SHP77 (cell line): ENCODE measurements around the gene INPP5A.

Experiments
- DNase-seq, 2 experiments: peaks; one replicate each; lab custom pipeline; 2025; lab: John Stamatoyannopoulos, UW

Gene INPP5A

DNA sequence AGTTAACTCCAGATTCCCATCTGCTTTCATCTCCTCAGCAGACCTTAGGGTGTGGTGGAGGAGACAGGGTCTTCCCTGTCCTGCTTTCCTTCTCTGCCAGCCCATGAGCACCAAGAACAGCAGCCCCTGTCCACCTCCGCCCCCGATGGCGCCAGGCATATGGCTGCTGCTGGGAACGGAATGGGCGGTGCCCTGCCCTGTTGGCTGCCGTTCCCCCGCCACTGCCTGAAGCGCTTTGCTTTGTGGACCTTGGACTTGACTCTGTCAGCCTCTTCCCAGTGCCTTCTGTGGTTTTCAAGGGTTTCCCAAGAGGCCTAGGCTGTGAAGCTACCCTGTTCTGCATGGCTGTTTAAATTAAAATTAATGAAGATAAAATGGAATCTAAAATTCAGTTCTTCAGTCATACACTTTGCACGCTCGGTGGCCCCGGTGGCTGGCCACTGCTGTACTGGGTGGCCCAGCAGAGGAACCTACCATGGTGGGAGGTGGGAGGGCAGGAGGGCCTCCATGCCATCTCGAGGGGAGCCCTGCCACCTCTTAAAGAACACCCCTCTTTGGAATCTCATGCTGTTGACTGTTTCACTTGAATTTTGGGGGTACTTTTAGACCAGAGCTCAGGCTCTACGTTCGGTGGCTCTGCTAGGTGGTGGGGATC is 169.7 kb downstream of the INPP5A start:
- DNase-seq: no peak

GRCh38 chr10:132707776-132708171 is 170.2 kb downstream of the INPP5A start:
- no peak for DNase-seq

- no peak for DNase-seq
Measured at GRCh38 chr10:132708441-132708840, 170.9 kb downstream of the INPP5A start.

- DNase-seq: no peak
Measured at GRCh38 chr10:132708936-132709335, 171.3 kb downstream of the INPP5A start.

- no peak for DNase-seq
Measured at GRCh38 chr10:132709471-132709951, 171.9 kb downstream of the INPP5A start.

DNA sequence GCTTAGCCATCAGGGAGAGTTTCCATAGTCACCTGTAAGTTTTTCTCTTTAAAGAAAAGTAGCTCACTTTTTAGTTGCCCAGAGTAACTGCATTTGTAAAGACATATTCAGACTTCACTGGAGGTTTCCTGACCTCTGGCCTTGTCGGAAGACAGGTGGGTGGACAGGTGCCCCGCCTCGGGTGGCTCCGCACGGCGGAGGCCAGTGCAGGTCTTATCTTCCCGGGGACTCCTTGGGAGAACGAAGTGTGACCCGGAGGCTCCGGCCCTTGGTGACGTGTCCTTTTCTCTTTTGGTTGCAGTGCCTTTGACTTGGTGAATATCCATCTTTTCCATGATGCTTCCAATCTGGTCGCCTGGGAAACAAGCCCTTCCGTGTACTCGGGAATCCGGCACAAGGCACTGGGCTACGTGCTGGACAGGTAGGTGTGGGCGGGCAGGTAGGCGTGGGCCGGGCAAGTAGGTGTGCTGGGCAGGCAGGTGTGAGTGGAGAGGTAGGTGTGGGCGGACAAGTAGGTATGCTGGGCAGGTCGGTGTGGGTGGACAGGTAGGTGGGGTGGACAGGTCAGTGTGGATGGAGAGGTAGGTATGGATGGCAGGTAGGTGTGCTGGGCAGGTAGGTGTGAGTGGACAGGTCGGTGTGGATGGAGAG is 172.6 kb downstream of the INPP5A start:
- no peak for DNase-seq

DNA sequence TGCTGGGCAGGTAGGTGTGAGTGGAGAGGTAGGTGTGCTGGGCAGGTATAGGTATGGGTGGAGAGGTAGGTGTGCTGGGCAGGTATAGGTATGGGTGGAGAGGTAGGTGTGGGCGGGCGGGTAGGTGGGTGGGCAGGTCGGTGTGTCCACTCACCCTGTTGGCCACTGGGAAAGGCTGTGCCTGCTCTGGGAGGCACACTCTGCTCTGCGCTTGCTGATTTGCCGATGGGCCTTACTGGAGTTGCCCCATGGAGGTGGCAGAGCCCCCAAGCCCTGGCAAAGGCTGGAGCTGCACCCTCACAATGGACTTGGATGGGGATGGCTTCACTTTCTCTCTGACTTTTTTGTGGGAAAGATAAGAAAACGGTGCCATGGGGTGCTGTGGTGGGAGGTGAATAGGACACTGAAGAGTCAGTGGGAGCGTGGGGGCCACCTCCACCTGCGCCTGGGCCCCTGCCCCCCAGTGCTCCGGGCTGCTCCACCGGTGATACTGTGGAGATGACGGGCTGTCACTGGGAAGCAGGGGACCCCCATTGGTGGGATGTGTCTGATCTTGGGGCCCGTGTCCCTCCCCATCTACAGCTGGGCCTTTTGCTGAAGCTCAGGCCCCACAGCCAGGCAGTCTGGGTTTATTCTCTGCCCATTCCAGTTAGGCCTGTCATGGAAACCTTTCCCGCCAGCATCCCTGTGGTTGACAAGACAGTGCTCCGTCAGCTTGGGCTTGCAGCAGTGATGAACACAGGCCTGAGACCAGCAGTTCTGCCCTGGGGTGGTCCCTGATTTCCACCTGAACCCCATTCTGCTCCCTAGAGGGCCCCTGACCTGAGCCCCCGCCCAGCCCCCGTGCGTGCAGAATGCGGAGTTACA is 173.4 kb downstream of the INPP5A start:
- no peak for DNase-seq

GRCh38 chr10:132711613-132712121 is 174.1 kb downstream of the INPP5A start:
- no peak for DNase-seq

DNA sequence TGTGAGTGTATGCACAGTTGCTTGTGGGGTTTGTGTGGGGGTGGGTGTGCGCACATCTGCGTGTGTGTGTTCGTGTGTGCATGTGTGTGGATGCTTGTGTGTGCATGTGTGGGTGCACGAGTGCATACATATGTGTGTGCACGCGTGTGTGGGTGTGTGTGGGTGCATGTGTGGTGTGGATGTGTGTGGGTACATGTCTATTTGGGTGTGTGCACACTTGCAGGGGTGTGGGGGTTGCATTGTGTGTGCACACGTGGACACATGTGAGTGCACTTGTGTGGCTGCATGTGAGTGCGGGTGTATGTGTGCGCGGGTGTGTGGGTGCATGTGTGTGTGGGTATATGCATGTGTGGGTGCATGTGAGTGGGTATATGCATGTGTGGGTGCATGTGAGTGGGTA is 174.7 kb downstream of the INPP5A start:
- DNase-seq: no peak

DNA sequence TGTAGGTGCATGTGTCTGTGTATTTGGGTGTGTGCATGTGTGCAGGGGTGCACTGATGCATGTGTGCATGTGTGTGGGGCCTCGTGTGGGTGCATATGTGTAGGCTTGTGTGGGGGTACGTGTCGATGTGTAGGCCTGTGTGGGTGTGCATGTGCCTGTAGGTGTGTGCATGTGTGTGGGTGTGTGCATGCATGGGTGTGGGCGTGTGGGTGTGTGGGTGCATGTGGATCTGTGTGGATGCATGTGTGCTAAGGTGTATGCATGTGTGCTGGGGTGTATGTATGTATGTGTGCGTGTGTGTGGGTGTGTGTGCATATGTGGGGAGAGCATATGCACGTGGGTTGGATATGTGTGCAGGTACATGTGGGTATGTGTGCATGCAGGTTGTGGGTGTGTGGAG is 175.2 kb downstream of the INPP5A start:
- no peak for DNase-seq

GRCh38 chr10:132713421-132714095 is 176.0 kb downstream of the INPP5A start:
- DNase-seq: no peak

DNA sequence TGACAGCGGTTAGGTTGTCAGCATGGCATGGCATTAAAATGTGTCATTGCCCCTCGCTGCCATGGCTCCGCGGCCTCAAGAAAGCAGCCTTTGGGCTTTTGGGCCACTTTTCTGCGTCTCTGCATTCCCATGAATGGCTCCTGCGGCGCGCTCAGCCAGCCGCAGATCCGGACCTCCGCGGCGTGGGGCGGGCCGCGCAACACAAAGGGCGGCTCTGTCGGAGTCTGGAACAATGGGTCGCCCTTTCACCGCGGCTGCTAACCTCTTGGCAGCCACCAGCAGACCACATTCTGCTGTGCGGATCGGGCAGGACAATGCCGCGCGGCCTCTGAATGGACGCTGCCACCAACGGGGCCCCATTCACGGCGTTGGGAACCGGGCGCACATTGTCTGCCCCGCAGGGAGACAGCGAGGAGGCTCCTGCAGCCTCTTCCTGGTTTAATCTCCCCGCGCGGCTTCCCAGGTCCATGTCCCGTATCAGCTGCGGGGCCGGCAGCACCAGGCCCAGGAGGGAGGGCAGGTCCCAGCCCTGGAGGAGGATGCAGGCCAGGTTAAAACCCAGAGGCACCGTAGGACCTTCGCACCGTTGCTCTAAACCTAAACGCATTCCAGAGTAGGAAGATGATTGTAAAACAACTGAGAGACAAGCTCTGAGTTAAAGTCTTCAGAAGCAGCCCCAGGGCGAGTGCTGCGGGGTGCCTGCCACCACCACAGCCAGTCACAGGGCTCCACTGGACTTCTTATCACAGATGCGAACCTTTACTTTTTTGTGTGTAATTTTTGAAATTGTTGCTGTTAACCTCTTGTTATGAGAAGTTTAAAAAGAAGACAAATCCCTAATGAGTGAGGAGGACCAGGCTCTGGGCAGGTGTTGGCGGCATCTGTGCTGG is 176.8 kb downstream of the INPP5A start:
- DNase-seq: no peak

- DNase-seq: no peak
Measured at GRCh38 chr10:132714986-132715775, 177.6 kb downstream of the INPP5A start.

DNA sequence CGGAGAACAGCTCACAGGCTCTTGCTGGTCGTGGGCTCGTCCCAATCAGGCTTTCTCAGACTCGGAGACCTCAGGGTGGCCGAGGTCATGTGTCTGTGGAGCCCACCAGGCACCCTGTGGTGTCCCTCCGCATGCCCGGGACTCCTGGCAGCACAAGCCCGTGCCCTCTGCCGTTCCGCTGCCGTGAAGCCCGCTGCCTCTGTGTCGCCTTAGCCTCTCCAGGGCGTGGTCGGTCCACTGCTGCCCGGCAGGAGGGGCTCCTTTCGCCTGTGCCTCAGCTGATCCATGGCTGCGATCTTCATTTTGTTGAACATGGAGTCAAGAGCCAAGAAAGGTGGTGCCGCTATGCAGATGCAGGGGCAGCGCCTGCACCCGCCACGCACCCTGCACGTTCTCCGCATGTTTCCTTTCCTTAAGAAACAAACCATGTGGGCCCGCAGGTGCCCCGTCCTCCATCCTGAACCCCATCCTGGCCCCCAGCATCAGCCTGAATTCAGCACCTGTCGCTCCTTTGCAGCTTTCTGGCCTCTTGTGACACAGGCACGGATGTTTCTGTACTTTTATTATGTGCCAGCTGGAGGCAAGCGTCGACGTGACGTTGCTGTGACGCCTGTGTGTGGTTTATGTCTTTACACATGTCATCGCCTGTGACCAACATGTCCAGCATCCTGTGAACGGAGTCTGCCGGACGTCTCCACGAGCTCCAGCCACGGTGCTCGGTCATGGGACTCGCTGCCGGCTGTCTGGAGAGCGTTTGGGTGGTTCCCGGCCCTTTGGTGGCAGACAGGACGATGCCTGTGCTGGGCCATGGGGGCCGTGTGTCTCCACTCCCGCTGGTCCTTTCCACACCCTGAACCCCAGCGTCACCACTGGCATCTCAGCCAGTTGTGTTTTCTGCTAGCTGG is 178.4 kb downstream of the INPP5A start:
- no peak for DNase-seq

GRCh38 chr10:132716691-132717490 is 179.3 kb downstream of the INPP5A start:
- no peak for DNase-seq

DNA sequence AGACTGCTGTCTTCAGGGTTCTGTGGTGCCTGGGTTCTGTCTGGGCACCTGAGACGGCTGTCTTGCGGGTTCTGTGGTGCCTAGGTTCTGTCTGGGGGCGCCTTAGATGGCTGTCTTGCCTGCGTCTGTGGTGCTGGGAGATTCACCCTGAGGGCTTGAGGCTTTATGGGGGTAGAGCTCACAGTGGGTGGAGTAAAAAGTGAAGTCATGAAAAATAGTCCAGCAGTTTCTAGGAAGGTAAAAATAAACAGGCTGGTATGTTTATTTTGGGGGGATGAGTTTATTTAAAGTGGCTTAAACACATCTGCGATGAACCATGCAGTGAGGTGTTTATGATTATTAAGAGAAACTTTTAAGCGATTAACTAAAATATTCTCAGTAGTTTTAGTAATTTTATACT is 184.1 kb downstream of the INPP5A start:
- DNase-seq: no peak

DNA sequence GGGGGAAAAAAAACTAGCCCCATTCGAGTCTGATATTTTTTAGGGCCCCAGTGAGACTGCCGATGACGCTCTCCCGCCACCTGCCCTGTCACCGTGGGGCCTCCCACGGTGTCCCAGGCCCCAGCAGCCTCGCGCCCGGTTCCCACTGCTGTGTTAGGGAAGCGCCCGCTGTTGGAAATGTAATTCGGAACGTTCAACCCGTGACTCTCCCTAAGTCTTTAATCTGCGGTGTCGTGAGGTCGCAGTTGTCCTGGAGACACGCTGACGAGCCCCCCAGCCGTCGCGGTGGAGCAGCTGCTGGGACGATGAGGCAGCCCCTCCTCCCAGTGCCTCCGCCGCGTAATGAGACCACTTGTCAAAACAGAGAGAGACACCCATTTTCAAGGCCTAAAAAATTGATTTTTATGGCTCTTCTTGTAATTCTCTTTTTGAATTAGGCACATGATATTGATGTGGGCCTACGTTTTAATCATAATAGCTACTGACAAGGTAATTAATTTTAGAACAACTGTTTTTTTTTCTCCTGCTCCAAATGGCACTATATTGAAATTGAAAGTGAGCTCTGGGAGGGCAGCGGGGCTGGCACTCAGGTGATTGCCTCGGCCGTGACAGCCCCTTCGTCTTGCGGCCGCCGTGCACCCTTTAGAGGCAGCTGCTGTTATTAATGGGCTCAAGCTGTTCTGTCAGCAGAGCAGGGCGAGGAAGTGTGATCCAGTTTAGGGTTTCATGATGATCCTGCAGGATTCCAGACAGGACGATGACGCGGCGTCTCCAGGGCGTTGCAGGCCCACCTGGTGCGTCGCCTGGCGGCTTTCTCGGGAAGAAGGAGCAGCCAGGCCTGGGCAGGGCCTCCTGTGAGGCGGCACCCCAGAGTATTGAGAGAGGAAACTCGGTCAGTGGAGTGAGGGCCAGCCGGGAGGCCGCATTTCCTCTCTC is 185.1 kb downstream of the INPP5A start:
- DNase-seq: no peak
